Peyer's patch (tissue), 4 donors: ENCODE measurements around the gene BAHCC1. TPM values are rescaled to one million over a fixed set of nuclear protein-coding genes. Genes with fewer than 3 reads are reported as not detected.

Source experiments
- DNase-seq, 3 donors: peaks; one replicate each; pipeline ENCODE4 v3.0.0-alpha.2; 2017 to 2019
- H3K27ac ChIP-seq, 4 donors: fragments of 200-600 bp; sonication (generic); one replicate each; pipeline ENCODE4 v1.5.1; 2016 to 2019
- H3K27me3 ChIP-seq, 2 donors: fragments of 200-600 bp; sonication (generic); one replicate each; pipeline ENCODE4 v1.5.1; 2019
- H3K36me3 ChIP-seq, 3 donors: fragments of 200-600 bp; sonication (generic); one replicate each; pipeline ENCODE4 v1.5.1; 2016 to 2019
- H3K4me1 ChIP-seq, 4 donors: fragments of 200-600 bp; sonication (generic); one replicate each; pipeline ENCODE4 v1.5.1; 2016 to 2019
- H3K4me3 ChIP-seq, 4 donors: fragments of 200-600 bp; sonication (generic); 1 replicate in 3 of 4; 2 replicates in 1 of 4; pipeline ENCODE4 v1.5.1; 2016 to 2019; ENCODE audit warnings: mild to moderate bottlenecking in 1 of 4
- H3K9me3 ChIP-seq, 4 donors: fragments of 200-600 bp; sonication (generic); one replicate each; pipeline ENCODE4 v1.5.1; 2016 to 2019; ENCODE audit warnings: mild to moderate bottlenecking in 1 of 4
- POLR2A ChIP-seq, 2 donors: fragments of 450-650 bp; IDR thresholded peaks; one replicate each; pipeline ENCODE4 v1.5.1; 2017; ENCODE audit warnings: antibody characterized with exemption in 2 of 2, mild to moderate bottlenecking in 2 of 2, moderate library complexity in 2 of 2
- total RNA-seq, 4 donors: library from RNA; depleted of rRNA; stranded (reverse); fragments of >200 nt; gene quantifications; one replicate each; pipeline ENCODE4 v1.1.0, GENCODE V29; 2016
- TF ChIP-seq, protein P1 (sequence below), 6 experiments: fragments of 450-650 bp in 4 of 6; fragments of 200-600 bp in 2 of 6; sonication (generic) in 1 of 6; IDR thresholded peaks; one replicate each; pipeline ENCODE4 v1.5.1; 2017 to 2019; ENCODE audit warnings: antibody characterized with exemption in 6 of 6, mild to moderate bottlenecking in 3 of 6, moderate library complexity in 1 of 6

The BAHCC1 gene
- total RNA-seq, 4 donors from 2014 or later, result 11.6 to 43.0 (median 23.9) TPM

DNA sequence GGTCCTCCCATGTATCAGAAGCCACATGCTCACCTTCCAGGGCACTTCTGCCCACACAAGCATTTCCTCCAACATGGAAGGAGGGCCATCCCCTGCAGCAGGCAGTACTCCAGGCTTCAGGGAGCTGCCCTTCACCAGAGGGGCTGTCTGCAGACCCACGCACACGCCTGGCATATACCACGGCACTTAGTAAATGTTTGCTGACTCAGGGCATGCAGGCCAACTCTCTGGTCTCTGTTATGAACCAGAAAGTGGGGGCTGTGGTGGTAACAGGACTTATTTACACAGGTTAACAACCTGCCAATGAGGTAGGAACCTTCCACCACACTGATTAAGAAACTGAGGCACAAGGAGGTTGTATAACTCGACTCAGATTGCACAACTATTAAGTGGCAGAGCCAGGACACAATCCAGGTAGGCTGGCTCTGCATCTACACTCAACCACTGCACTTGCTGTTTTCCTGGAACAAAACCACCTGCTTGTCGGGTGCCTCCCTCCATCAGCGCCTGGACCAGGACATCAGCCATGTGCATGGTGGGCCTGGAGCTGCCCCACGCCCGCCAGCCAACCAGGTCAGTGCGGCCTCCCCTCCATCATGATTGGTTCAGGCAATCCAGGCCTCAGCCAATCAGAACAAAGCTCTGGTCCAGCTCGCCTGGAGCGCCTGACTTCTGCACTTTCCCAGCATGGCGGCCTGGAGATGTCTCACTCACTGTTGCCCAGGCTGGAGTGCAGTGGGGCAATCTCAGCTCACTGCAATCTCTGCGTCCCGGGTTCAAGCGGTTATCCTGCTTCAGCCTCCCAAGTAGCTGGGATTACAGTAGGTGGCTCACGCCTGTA is 98.2 kb downstream of the BAHCC1 start:
- no peaks in the 10 kb centered on the region for H3K36me3 ChIP-seq
- H3K4me3 ChIP-seq, result no peak overlapping the region
- no peaks in the 10 kb centered on the region for H3K9me3 ChIP-seq
- H3K27ac ChIP-seq, result no peak overlapping the region
- H3K27me3 ChIP-seq, result no peaks in the 10 kb centered on the region
- no peak for DNase-seq
- peaks cover 0 to 23% (median 3%) of the 10 kb centered on the region in 4 donors for H3K4me1 ChIP-seq
- no peak for TF ChIP-seq POLR2A (IDR thresholded peaks at IDR 0.05)
- TF ChIP-seq, protein P1, sequence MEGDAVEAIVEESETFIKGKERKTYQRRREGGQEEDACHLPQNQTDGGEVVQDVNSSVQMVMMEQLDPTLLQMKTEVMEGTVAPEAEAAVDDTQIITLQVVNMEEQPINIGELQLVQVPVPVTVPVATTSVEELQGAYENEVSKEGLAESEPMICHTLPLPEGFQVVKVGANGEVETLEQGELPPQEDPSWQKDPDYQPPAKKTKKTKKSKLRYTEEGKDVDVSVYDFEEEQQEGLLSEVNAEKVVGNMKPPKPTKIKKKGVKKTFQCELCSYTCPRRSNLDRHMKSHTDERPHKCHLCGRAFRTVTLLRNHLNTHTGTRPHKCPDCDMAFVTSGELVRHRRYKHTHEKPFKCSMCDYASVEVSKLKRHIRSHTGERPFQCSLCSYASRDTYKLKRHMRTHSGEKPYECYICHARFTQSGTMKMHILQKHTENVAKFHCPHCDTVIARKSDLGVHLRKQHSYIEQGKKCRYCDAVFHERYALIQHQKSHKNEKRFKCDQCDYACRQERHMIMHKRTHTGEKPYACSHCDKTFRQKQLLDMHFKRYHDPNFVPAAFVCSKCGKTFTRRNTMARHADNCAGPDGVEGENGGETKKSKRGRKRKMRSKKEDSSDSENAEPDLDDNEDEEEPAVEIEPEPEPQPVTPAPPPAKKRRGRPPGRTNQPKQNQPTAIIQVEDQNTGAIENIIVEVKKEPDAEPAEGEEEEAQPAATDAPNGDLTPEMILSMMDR (IDR thresholded peaks at IDR 0.05), result no peak

DNA sequence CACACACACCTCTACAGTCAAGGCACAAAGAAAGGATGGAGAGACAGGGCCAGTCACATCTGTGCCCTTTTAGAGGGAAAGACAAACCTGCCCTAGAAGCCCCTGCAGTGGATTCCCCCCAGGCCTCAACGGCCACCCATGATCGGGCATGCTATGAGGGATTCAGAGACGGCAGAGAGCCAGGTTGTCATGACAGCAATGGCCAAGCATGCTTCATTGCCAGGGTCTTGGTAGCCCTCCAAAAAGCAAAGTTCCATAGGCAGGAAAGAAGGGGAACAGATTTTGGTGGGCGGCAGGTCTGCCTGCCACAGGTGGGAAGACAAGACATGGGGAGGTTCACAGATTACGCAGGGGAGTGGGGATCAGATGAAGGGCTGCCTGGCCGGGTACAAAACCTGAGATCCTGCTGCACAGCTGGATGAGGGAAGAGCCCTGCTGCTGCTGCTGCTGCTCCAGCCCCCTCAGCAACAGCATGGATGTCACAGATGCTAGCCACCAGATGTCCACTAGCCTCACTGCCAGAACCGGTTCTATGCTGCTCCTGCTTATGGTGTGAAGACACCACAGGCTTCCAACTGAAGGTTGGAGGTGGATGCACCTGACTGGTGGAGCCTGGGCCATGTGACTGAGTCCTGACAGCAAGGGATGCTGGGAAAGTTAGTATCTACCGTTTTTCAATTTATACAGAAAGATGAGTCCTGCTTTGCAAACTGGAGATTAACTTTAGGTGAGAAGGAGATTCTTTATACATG is 99.5 kb downstream of the BAHCC1 start:
- Histone ChIP-seq H3K9me3 (no peaks in the 10 kb centered on the region), H3K27me3 (no peaks in the 10 kb centered on the region), H3K27ac (no peak overlapping the region), H3K4me3 (no peak overlapping the region), H3K4me1 (peaks cover 0 to 13% (median 0%) of the 10 kb centered on the region in 4 donors), H3K36me3 (no peaks in the 10 kb centered on the region)
- no peak for DNase-seq
- no peak for TF ChIP-seq POLR2A (IDR thresholded peaks at IDR 0.05)
- TF ChIP-seq, protein P1 (IDR thresholded peaks at IDR 0.05), result no peak

DNA sequence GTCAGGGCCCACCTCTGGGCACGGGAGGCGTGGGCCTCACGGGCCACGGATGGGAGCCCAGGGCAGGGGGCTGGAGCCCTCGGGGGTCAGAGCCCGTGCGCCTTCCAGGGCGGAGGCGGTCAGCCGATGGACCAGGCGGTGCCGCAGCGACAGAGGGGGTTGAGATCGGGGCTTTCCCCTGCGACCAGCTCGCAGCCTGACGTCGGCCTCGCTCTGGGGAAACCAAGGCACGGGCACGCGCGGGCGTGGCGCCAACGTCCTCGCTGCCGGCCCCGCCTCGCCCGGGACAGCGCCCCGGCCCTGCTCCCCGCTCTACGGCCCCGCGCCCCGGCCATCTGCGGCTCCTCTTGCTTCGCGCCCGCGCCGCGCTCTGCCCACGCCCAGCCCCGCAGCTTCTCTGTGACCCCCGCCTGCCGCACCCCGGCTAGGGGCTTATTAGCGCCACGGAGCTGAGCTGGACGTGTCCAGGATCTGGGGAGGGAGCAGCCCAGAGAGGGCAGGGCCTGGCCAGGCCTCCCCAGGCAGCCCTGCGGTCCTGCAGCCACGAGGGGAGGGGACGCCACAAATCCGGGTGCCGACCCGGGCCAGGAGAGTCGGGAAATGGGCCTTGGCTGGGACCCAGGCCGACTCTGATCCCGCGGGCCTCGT is 103.8 kb downstream of the BAHCC1 start:
- no peak overlapping the region for H3K4me3 ChIP-seq
- peak in 1 of 3 donors; percentile 45 for DNase-seq
- TF ChIP-seq, protein P1 (IDR thresholded peaks at IDR 0.05), result no peak
- no peak for TF ChIP-seq POLR2A (IDR thresholded peaks at IDR 0.05)
- H3K36me3 ChIP-seq, result no peaks in the 10 kb centered on the region
- H3K9me3 ChIP-seq, result no peaks in the 10 kb centered on the region
- H3K4me1 ChIP-seq, result no peaks in the 10 kb centered on the region
- no peaks in the 10 kb centered on the region for H3K27me3 ChIP-seq
- no peak overlapping the region for H3K27ac ChIP-seq

DNA sequence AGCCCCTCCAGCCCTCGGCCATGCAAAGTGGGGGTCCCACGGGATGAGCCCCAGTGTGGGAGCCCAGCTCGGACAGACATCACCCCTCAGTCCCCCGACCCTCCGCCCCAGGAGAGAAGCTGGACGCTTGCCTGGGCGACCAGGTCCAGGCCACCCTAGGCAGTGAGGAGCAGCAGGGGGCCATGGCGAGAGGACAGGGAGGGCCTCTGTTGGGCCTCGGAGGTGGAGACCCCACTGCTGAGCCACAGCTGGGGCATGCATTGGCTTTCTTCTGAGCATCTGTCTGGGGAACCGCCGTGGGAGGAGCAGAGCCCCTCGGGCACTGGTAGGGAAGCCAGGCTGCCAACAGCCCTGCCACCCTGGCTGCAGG is 104.3 kb downstream of the BAHCC1 start:
- H3K9me3 ChIP-seq, result no peaks in the 10 kb centered on the region
- H3K36me3 ChIP-seq, result no peaks in the 10 kb centered on the region
- TF ChIP-seq, protein P1 (IDR thresholded peaks at IDR 0.05), result no peak
- no peak for TF ChIP-seq POLR2A (IDR thresholded peaks at IDR 0.05)

DNA sequence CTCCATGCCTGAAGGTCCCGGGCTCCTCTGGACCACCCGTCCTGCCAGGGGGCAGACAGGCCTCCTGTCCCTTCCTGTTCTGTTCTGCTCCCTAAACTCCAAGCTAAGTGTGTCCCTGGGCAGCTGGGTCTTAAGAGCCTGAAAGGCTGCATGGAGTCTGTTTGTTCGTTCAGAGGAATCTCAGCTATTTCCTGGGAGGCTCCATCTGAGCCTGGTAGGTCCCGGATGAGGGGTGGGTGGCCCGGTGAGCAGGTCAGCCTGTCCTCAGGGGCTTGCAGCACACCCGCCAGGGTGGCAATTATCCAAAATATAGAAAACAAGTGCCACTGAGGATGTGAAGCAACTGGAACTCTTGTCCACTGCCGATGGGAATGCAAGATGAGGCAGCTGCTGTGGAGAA is 104.8 kb downstream of the BAHCC1 start:
- peak in 1 of 3 donors; percentile 35 for DNase-seq

More for the DNA sequence above, 104.3 kb downstream of the BAHCC1 start:
- no peak for DNase-seq
- no peak overlapping the region for H3K4me3 ChIP-seq
- no peaks in the 10 kb centered on the region for H3K27me3 ChIP-seq
- no peaks in the 10 kb centered on the region for H3K4me1 ChIP-seq
- H3K27ac ChIP-seq, result no peak overlapping the region

More for the DNA sequence above, 104.8 kb downstream of the BAHCC1 start:
- no peaks in the 10 kb centered on the region for H3K9me3 ChIP-seq
- TF ChIP-seq POLR2A (IDR thresholded peaks at IDR 0.05), result no peak
- TF ChIP-seq, protein P1 (IDR thresholded peaks at IDR 0.05), result no peak
- no peaks in the 10 kb centered on the region for H3K27me3 ChIP-seq
- no peaks in the 10 kb centered on the region for H3K4me1 ChIP-seq
- H3K27ac ChIP-seq, result no peak overlapping the region
- H3K36me3 ChIP-seq, result no peaks in the 10 kb centered on the region
- H3K4me3 ChIP-seq, result no peak overlapping the region
